ENCODE data around the gene TEKTIP1.
"Not testable (repeated sequence)": the region's sequence is repeated elsewhere in the genome, so short reads cannot be mapped to it uniquely, and the experiment has no call there.

TEKTIP1 gene

GRCh38 chr19:3563709-3564524 is 24.9 kb downstream of the TEKTIP1 start:
- no peak for DNase-seq

DNA sequence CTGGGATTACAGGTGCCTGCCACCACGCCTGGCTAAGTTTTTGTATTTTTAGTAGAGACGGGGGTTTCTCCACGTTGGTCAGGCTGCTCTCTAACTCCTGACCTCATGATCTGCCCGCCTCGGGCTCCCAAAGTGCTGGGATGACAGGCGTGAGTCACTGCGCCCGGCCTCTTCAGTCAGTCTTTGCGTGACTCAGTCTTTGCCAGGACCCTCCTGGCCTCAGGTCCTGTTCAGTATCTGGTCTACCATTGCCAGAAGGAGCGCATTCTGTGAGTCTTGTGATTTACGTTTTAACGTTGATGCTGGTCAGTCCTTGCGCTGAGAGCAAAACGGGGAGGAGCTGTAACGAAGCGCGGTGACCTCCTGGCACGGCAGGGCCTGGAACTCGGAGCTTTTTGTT is 26.2 kb downstream of the TEKTIP1 start:
- DNase-seq = no peak

GRCh38 chr19:3570042-3570441 is 31.1 kb downstream of the TEKTIP1 start:
- not testable (repeated sequence) for DNase-seq

- no peak for DNase-seq
Observed at GRCh38 chr19:3570606-3571011, 31.6 kb downstream of the TEKTIP1 start.

DNA sequence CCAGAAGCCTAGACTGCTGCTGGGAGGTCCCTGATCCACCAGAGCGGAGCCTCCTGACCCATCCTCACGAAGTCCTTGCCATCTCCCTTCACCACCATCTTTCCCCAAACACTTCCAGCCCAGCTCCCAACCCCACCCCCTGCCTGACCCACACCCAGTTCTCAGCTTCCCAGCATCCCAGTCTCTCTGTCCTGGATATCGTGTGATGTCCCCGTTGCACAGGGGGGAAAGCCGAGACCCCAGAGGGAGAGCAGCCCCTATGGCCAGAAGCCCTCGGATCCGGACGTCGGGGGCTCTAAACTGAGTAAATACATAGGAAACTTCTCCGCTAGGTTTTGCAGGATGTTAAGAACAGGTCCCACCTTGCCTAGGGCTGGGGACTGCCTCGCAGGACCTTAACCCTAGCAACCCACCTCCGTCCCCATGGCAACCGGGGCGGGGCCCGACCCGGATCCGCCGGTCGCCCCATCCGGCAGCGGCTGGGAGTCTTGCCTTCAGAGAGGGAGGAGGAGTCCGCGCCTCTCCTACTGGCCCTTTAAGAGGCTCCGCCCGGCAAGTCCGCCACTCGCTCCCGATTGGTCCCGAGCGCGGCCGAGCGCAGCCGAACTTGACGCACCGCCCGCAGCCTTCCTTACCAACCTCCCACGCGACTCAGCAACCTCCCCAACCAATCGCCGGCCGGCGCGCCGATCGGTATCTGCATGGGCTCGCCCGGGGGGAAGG is 33.3 kb downstream of the TEKTIP1 start:
- DNase-seq = peak; percentile 95

- DNase-seq = no peak
Observed at GRCh38 chr19:3572855-3573161, 33.8 kb downstream of the TEKTIP1 start, which contains the start of gene HMG20B. Gene HMG20B (plus strand): TSS chr19:3572944. CDS start chr19:3573310, 366 bp downstream.

DNA sequence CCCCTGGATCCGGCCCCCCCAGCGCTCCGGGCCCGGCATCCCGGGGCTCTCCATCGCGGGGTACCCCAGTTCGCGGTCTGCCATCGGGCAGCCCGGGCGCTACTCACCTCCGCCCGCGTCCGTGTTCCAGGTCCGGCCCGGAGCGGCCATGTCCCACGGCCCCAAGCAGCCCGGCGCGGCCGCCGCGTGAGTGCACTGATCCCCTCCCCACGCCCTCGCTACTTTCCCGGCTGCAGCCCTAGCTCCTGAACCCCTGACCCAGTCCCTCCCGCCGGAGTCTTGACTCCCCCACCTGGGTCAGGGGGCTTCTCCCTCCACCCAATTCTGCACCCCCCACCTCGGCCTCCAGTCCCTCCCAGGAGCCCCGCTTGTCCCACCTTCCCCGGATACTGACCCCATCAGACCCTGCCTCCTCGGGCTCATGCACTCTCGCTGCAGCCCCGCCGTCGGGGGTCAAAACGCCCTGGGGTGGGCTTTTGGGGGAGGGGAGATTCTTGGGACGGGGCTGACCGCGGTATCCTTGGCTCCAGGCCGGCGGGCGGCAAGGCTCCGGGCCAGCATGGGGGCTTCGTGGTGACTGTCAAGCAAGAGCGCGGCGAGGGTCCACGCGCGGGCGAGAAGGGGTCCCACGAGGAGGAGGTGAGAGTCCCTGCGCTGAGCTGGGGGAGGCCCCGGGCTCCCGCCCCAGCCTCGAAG is 34.3 kb downstream of the TEKTIP1 start:
- no peak for DNase-seq

DNA sequence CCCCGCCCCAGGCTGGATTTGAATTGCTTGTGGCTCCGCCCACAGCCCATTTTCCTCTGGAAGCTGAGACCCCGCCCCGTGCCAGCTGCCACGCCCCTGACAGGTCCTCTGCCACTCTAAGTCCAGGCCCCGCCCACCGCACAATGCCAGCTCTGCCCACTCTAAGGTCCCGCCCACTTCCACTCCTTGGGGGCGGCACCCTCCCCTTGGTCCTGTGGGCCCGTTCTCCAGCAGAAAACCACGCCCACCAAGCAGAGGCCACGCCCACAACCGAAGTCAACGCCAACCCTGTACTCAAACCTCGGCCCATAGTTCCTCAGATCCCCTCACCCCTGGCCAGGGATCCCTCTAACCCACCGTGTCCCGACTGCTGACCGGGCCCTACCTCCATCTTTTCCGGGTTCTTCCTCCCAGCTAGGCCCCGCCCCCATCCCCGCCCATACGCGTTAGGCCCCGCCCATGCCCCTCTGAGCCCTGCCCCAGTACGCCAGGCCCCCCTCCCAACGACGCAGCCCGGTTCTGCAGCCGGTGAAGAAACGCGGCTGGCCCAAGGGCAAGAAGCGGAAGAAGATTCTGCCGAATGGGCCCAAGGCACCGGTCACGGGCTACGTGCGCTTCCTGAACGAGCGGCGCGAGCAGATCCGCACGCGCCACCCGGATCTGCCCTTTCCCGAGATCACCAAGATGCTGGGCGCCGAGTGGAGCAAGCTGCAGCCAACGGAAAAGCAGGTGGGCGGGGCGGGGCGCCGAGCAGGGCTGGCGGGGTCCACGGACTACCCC is 35.1 kb downstream of the TEKTIP1 start:
- peak; percentile 85 for DNase-seq

DNA sequence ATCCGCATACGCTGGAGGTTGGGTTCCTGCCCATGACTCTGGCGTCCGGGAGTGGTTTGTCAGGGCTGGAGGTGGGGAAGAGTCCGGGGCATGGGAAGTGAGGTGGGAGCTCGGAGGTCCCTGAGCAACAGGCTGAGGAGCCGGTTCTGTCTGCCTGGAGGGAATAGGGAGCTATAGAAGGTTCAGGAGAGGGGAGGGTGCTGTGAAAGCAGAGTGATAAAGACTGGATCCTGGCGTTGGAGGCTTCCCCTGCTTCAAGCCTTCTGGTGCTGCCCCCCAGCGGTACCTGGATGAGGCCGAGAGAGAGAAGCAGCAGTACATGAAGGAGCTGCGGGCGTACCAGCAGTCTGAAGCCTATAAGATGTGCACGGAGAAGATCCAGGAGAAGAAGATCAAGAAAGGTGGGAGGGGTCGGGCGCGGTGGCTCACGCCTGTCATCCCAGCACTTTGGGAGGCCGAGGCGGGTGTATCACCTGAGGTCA is 36.3 kb downstream of the TEKTIP1 start:
- DNase-seq = no peak

DNA sequence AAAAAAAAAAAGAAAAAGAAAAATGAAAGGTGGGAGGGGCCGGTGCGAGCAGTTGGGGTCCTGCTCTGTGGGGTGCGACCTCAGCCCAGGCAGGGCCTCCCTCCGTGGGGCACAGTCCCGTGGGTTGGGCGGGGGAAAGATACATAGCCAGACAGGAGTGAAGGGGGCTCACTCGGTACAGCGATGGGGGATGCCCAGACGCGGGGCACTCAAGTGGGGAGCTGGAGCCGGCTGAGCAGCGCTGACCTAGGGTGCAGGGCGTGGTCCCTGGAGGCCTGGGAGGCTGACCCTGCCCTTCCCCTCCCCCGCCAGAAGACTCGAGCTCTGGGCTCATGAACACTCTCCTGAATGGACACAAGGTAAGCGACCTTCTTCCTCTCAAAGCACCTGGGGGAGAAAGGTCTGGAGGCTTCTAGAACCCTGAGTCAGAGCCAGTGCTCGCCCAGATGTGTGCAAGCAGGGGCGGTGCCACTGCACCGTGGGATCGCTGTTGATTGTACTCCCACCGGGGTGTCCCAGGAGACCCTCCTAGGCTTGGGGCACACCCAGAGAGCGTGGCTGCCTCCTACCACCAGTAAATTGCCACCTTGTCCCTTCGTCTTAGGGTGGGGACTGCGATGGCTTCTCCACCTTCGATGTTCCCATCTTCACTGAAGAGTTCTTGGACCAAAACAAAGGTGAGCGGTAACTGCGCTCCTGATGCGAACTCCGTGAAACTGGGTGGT is 37.1 kb downstream of the TEKTIP1 start:
- no peak for DNase-seq

- DNase-seq = no peak
Observed at GRCh38 chr19:3576696-3577443, 37.9 kb downstream of the TEKTIP1 start.

- no peak for DNase-seq
Observed at GRCh38 chr19:3577723-3578344, 38.9 kb downstream of the TEKTIP1 start.

DNA sequence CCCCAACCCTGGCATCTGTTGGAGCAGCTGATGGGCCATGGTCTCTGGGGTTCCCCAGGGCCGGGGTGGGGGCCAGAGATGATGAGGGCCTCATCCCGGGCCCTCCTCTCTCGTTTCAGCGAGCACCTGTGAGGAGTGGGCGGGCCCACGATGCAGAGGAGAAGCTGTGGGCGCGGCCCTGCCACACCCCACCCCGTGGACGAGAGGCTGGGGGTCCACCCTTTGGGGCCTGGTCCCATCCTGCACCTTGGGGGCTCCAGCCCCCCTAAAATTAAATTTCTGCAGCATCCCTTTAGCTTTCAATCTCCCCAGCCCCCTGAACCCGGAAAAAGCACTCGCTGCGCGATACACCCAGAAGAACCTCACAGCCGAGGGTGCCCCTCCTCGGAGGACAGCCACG is 39.4 kb downstream of the TEKTIP1 start:
- DNase-seq = no peak

GRCh38 chr19:3580156-3580934 is 41.4 kb downstream of the TEKTIP1 start:
- DNase-seq = no peak

- not testable (repeated sequence) for DNase-seq
Observed at GRCh38 chr19:3581792-3582191, 42.8 kb downstream of the TEKTIP1 start.

- not testable (repeated sequence) for DNase-seq
Observed at GRCh38 chr19:3584036-3584802, 45.2 kb downstream of the TEKTIP1 start.

- DNase-seq = no peak
Observed at GRCh38 chr19:3585301-3586126, 46.5 kb downstream of the TEKTIP1 start, which contains the start of gene GIPC3. Gene GIPC3 (plus strand): TSS chr19:3585478. CDS start chr19:3585598, 120 bp downstream.

- no peak for DNase-seq
Observed at GRCh38 chr19:3586127-3586626, 47.2 kb downstream of the TEKTIP1 start.

All from NCI-H187 treated with DMSO at 0.1 percent for 48 hours (cell line).